K562 (cell line): ENCODE data around the gene DDX51. TPM values are rescaled to one million over a fixed set of nuclear protein-coding genes. Genes with fewer than 3 reads are reported as not detected.

Experiments used
- EGR1 ChIP-seq: fragments of 450-650 bp; conservative IDR thresholded peaks from 2 replicates; pipeline ENCODE4 v1.6.1; 2017; ENCODE audit warnings: mild to moderate bottlenecking
- MTA3 ChIP-seq: fragments of 450-650 bp; formaldehyde crosslinking; IDR thresholded peaks from 2 replicates; pipeline ENCODE4 v1.6.1; 2017; ENCODE audit warnings: mild to moderate bottlenecking, borderline replicate concordance
- POLR2G ChIP-seq: fragments of 200-400 bp; formaldehyde crosslinking; IDR thresholded peaks from 2 replicates; pipeline ENCODE4 v1.6.1; 2017; ENCODE audit warnings: low read depth, mild to moderate bottlenecking, antibody characterized with exemption, low read length, moderate library complexity
- PURB ChIP-seq: sonication (generic); formaldehyde crosslinking; IDR thresholded peaks from 2 replicates; pipeline ENCODE4 v1.9.0; 2021; ENCODE audit warnings: low read depth, mild to moderate bottlenecking, missing genetic modification reagents
- SFPQ ChIP-seq: fragments of 200-400 bp; formaldehyde crosslinking; IDR thresholded peaks from 2 replicates; pipeline ENCODE4 v1.6.1; 2017; ENCODE audit warnings: mild to moderate bottlenecking, low read depth, low read length, moderate library complexity
- ZNF263 ChIP-seq: sonication (generic); formaldehyde crosslinking; IDR thresholded peaks from 2 replicates; pipeline ENCODE4 v1.8.0; 2022; ENCODE audit warnings: mild to moderate bottlenecking, missing genetic modification reagents, borderline replicate concordance
- ZNF511 ChIP-seq: sonication (generic); formaldehyde crosslinking; IDR thresholded peaks from 2 replicates; pipeline ENCODE4 v1.8.0; 2022; ENCODE audit warnings: mild to moderate bottlenecking, missing genetic modification reagents
- polyA plus RNA-seq, 8 experiments: library from polyadenylated mRNA; depleted of rRNA in 4 of 8; stranded (reverse) in 5 of 8; unstranded in 3 of 8; fragments of >200 nt; fragmentation: Nextera tagmentation in 2 of 8; fragmentation: Illumina TruSeq in 1 of 8; extraction: Ambion mirVana in 2 of 8; extraction: Trizol in 1 of 8; gene quantifications; 2 replicates each; pipeline versions ENCODE4 v1.2.1 to v1.2.3, GENCODE V29; 2011 to 2014; ENCODE audit warnings: inconsistent platforms in 1 of 8, missing spikeins in 1 of 8
- total RNA-seq, 7 experiments: library from RNA; depleted of rRNA in 6 of 7; stranded (reverse); fragments of >200 nt in 6 of 7; fragmentation: Illumina TruSeq in 2 of 7; extraction: Trizol in 2 of 7; gene quantifications; 2 replicates each; pipeline versions ENCODE4 v1.2.1 to v1.2.3, GENCODE V29; 2011 to 2021; ENCODE audit warnings: low replicate concordance in 1 of 7
- TF ChIP-seq, protein P1 (sequence below): sonication (generic); formaldehyde crosslinking; IDR thresholded peaks from 2 replicates; pipeline ENCODE4 v1.4.0; 2020; ENCODE audit warnings: mild to moderate bottlenecking, missing genetic modification reagents

The DDX51 gene
- total and polyA plus RNA-seq, 9 of the 15 experiments (the other 6 are each of a cell fraction or from before 2014, with no cell fraction given), result 1.1 to 35.9 (median 12.4) TPM

GRCh38 chr12:132189378-132190011, 45.4 kb upstream of the DDX51 start (continued):
- 0 out of 2 replicates have a peak, but pooled peaks have one; percentile 25 for TF ChIP-seq EGR1
- 0 out of 2 replicates have a peak, but pooled peaks have one; percentile 18 for TF ChIP-seq POLR2G
- TF ChIP-seq PURB (CRISPR knock-in tag), result no peak
- no peak for TF ChIP-seq SFPQ
- TF ChIP-seq MTA3, result peak; percentile 43; the same call in 1 of the 2 replicates
- TF ChIP-seq ZNF511 (CRISPR knock-in tag), result 0 out of 2 replicates have a peak, but pooled peaks have one; percentile 44
- TF ChIP-seq, protein P1, sequence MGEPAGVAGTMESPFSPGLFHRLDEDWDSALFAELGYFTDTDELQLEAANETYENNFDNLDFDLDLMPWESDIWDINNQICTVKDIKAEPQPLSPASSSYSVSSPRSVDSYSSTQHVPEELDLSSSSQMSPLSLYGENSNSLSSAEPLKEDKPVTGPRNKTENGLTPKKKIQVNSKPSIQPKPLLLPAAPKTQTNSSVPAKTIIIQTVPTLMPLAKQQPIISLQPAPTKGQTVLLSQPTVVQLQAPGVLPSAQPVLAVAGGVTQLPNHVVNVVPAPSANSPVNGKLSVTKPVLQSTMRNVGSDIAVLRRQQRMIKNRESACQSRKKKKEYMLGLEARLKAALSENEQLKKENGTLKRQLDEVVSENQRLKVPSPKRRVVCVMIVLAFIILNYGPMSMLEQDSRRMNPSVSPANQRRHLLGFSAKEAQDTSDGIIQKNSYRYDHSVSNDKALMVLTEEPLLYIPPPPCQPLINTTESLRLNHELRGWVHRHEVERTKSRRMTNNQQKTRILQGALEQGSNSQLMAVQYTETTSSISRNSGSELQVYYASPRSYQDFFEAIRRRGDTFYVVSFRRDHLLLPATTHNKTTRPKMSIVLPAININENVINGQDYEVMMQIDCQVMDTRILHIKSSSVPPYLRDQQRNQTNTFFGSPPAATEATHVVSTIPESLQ, result 0 out of 2 replicates have a peak, but pooled peaks have one; percentile 61
- TF ChIP-seq ZNF263, result 0 out of 2 replicates have a peak, but pooled peaks have one; percentile 37
